Measurements from ENCODE around the gene SFSWAP. TPM values are rescaled to one million over a fixed set of nuclear protein-coding genes. Genes with fewer than 3 reads are reported as not detected.

SFSWAP gene
- total and polyA plus RNA-seq, 3 donors from 2014 or later, result 37.7 to 68.4 (median 62.4) TPM

DNA sequence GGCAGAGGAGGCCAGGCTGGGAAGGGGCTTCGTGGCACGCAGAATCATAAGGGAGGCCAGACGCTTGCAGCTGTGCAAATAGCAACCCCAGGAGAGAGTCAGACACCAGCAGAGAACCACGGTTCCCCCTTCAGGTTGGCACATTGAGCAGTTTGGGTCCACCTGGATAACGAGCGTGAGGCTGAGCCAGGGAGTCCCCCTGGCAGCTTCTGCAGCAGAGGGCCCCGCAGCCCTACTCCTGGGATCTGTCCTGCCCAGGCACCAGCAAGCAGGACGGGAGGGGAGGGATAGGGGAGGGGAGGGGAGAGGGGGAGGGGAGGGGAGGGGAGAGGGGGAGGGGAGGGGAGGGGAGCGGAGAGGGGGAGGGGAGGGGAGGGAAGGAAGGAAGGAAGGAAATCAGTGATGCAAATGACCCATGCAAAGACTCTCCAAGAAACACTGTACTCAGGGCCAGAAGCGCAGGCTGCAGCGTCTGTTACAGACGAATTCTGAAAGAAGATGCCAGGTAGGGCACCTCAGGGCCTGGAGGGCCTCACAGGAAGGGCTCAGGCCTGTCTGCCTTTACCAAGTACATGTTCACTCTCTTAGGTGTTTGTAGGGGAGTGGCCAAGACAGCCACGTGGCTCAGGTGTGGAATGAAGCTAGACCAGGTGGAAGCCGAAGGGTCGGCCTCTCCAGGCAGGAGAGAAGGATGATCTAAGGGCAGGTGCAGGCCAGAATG lies 85.0 kb downstream of the SFSWAP start:
- no peak overlapping the region for H3K27ac ChIP-seq
- no peak for TF ChIP-seq POLR2A (IDR thresholded peaks at IDR 0.05)
- TF ChIP-seq CTCF (IDR thresholded peaks at IDR 0.05), result no peak
- intact Hi-C loops (cut with DNase I; ENCODE audit: low total_unique reads), result no loop called here
- no peak for DNase-seq
- no peak overlapping the region for H3K4me3 ChIP-seq
- H3K27me3 ChIP-seq, result no peaks in the 10 kb centered on the region
- H3K36me3 ChIP-seq (ENCODE audit: low read depth, missing control alignments), result no peaks in the 10 kb centered on the region
- 81 to 83% methylated on average over 6 to 14 of the region's 15 CpGs for WGBS, 2 donors
- no peaks in the 10 kb centered on the region for H3K9me3 ChIP-seq
- H3K4me1 ChIP-seq, result no peaks in the 10 kb centered on the region

GRCh38 chr12:131796411-131796736 lies 85.5 kb downstream of the SFSWAP start:
- Histone ChIP-seq H3K27me3 (no peaks in the 10 kb centered on the region), H3K36me3 (ENCODE audit: low read depth, missing control alignments) (no peaks in the 10 kb centered on the region), H3K4me1 (no peaks in the 10 kb centered on the region), H3K9me3 (no peaks in the 10 kb centered on the region), H3K4me3 (no peak overlapping the region), H3K27ac (no peak overlapping the region)
- WGBS, 2 donors, result 97 to 100% methylated on average over 6 of the region's 6 CpGs
- TF ChIP-seq POLR2A (IDR thresholded peaks at IDR 0.05) (no peak), CTCF (IDR thresholded peaks at IDR 0.05) (no peak)
- DNase-seq, result no peak
- intact Hi-C loops (cut with DNase I; ENCODE audit: low total_unique reads), result no loop called here

GRCh38 chr12:131796754-131797587 lies 86.1 kb downstream of the SFSWAP start:
- Histone ChIP-seq H3K4me1 (no peaks in the 10 kb centered on the region), H3K27ac (no peak overlapping the region), H3K36me3 (ENCODE audit: low read depth, missing control alignments) (no peaks in the 10 kb centered on the region), H3K4me3 (no peak overlapping the region), H3K27me3 (no peaks in the 10 kb centered on the region), H3K9me3 (no peaks in the 10 kb centered on the region)
- no peak for DNase-seq
- intact Hi-C loops (cut with DNase I; ENCODE audit: low total_unique reads), result no loop called here
- 83 to 87% methylated on average over 19 to 28 of the region's 28 CpGs for WGBS, 2 donors
- no peak for TF ChIP-seq POLR2A (IDR thresholded peaks at IDR 0.05)
- no peak for TF ChIP-seq CTCF (IDR thresholded peaks at IDR 0.05)

GRCh38 chr12:131797588-131797934 lies 86.7 kb downstream of the SFSWAP start:
- Histone ChIP-seq H3K36me3 (ENCODE audit: low read depth, missing control alignments) (no peaks in the 10 kb centered on the region), H3K9me3 (no peaks in the 10 kb centered on the region), H3K4me1 (no peaks in the 10 kb centered on the region), H3K27ac (no peak overlapping the region), H3K4me3 (no peak overlapping the region), H3K27me3 (no peaks in the 10 kb centered on the region)
- WGBS, 2 donors, result 83 to 91% methylated on average over 3 to 10 of the region's 10 CpGs
- no peak for TF ChIP-seq POLR2A (IDR thresholded peaks at IDR 0.05)
- no peak for TF ChIP-seq CTCF (IDR thresholded peaks at IDR 0.05)
- intact Hi-C loops (cut with DNase I; ENCODE audit: low total_unique reads), result no loop called here
- DNase-seq, result no peak

All from testis (tissue), 3 donors.